Thyroid gland (tissue), 4 donors: ENCODE measurements around the gene ADAMTSL4. TPM values are rescaled to one million over a fixed set of nuclear protein-coding genes. Genes with fewer than 3 reads are reported as not detected.

ENCODE experiments used
- DNase-seq, 2 donors: peaks; one replicate each; pipeline ENCODE4 v3.0.0-alpha.2; 2019
- H3K27ac ChIP-seq, 3 donors: fragments of 200-600 bp; sonication (generic); 1 replicate in 2 of 3; 2 replicates in 1 of 3; pipeline ENCODE4 v1.5.1; 2016 to 2019; ENCODE audit warnings: mild to moderate bottlenecking in 1 of 3, moderate library complexity in 1 of 3
- H3K27me3 ChIP-seq: fragments of 200-600 bp; sonication (generic); one replicate; pipeline ENCODE4 v1.5.1; 2019
- H3K36me3 ChIP-seq, 2 donors: fragments of 200-600 bp; sonication (generic); one replicate each; pipeline ENCODE4 v1.5.1; 2016 to 2019
- H3K4me1 ChIP-seq, 2 donors: fragments of 200-600 bp; sonication (generic); one replicate each; pipeline ENCODE4 v1.5.1; 2017 to 2019
- H3K4me3 ChIP-seq, 3 donors: fragments of 200-600 bp; sonication (generic); replicated peaks in 1 of 3; 1 replicate in 2 of 3; 2 replicates in 1 of 3; pipeline ENCODE4 v1.5.1; 2016; ENCODE audit warnings: mild to moderate bottlenecking in 1 of 3
- H3K9me3 ChIP-seq: fragments of 200-600 bp; sonication (generic); one replicate; pipeline ENCODE4 v1.5.1; 2017
- POLR2A ChIP-seq, 2 donors: fragments of 450-650 bp; IDR thresholded peaks; one replicate each; pipeline ENCODE4 v1.6.1; 2017; ENCODE audit warnings: antibody characterized with exemption in 2 of 2, mild to moderate bottlenecking in 2 of 2, moderate library complexity in 1 of 2
- WGBS, 2 donors: methylation state at CpG; one replicate each; pipeline ENCODE4 v1.1.5; 2017; 5-methylcytosine and 5-hydroxymethylcytosine counted together
- intact Hi-C: fragments of 100-400 bp; cut with DNase I; formaldehyde crosslinking; loops from one replicate; pipeline ENCODE4 v1.15.1; 2023
- total RNA-seq, 4 donors: library from RNA; depleted of rRNA; stranded (reverse); fragments of >200 nt; gene quantifications; one replicate each; pipeline ENCODE4 v1.2.3, GENCODE V29; 2016
- TF ChIP-seq, protein P1 (sequence below), 6 experiments: fragments of 200-600 bp in 3 of 6; fragments of 450-650 bp in 3 of 6; sonication (generic) in 3 of 6; IDR thresholded peaks; one replicate each; pipeline ENCODE4 v1.5.1; 2016 to 2019; ENCODE audit warnings: antibody characterized with exemption in 6 of 6, mild to moderate bottlenecking in 2 of 6, inconsistent platforms in 1 of 6, moderate library complexity in 1 of 6

The ADAMTSL4 gene
- total RNA-seq, 4 donors from 2014 or later, result 2.1 to 15.7 (median 6.9) TPM

DNA sequence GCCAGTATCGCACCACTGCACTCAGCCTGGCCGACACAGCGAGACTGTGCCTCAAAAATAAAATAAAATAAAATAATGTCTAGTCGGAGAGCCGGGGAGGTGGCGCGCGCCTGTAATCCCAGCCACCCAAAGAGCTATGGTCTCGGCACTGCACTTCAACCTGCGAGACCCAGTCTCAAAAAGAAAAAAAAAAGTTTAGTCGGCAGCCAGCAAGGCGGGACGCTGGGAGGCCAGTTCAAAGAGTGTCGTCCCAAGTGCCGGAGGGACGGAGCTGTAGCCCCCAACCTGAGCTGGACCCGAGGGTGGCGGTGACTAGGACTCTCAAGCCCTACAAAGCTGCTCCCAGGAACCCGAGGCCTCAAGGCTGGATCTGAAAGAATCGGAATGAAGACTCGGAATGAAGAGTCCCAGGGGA is 34.3 kb upstream of the ADAMTSL4 start:
- peak overlapping the region; percentile 3 to 52 (median 29) for H3K4me3 ChIP-seq
- H3K9me3 ChIP-seq, result no peaks in the 10 kb centered on the region
- H3K27me3 ChIP-seq, result no peaks in the 10 kb centered on the region
- no peaks in the 10 kb centered on the region for H3K36me3 ChIP-seq
- DNase-seq, result no peak
- H3K27ac ChIP-seq, result peak overlapping the region; percentile 60 to 81 (median 77)
- peaks cover 0 to 4% of the 10 kb centered on the region in 2 donors for H3K4me1 ChIP-seq
- WGBS, 2 donors, result 21 to 30% methylated on average over 21 of the region's 21 CpGs
- TF ChIP-seq, protein P1, sequence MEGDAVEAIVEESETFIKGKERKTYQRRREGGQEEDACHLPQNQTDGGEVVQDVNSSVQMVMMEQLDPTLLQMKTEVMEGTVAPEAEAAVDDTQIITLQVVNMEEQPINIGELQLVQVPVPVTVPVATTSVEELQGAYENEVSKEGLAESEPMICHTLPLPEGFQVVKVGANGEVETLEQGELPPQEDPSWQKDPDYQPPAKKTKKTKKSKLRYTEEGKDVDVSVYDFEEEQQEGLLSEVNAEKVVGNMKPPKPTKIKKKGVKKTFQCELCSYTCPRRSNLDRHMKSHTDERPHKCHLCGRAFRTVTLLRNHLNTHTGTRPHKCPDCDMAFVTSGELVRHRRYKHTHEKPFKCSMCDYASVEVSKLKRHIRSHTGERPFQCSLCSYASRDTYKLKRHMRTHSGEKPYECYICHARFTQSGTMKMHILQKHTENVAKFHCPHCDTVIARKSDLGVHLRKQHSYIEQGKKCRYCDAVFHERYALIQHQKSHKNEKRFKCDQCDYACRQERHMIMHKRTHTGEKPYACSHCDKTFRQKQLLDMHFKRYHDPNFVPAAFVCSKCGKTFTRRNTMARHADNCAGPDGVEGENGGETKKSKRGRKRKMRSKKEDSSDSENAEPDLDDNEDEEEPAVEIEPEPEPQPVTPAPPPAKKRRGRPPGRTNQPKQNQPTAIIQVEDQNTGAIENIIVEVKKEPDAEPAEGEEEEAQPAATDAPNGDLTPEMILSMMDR (IDR thresholded peaks at IDR 0.05), result peak in 1 of 6 experiments; percentile 28
- TF ChIP-seq POLR2A (IDR thresholded peaks at IDR 0.05), result no peak
- intact Hi-C loops, result no loop called here

DNA sequence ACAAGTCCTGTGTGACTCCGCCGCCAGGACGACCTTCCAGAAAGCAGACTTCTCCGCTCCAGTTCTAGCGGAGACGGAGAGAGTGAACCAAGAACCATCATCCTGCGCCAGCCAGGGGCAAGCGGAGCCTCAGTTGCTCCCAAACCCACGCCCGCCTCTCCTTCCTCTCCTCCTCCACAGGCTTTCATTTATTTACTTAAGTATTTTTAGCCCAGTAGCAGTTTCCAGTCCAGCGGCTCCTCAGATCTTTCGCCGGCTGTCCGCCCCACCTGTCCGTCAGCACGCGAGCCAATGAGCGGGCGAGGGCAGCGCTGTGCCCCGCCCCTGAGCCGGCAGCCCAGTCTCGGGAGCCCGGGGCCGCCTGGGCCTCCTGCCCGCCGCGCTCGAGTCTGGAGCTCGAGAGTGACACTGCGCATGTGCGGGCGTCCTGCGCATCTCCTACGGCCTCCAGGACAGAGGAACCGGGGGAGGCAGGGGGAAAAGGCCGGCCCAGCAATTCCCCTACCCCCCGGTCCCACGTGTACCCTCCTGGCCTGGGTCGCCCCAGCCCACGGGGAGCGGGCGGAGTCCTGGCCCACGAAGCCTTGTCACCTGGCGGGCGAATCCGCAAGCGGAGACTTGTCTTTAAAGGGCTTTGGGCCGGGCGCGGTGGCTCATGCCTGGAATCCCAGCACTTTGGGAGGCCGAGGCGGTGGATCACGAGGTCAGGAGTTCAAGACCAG is 33.7 kb upstream of the ADAMTSL4 start, which contains the start of gene FALEC:
FALEC (plus strand) TSS at position 425 of the 722 bp plus-strand sequence.
- H3K4me1 ChIP-seq, result peaks cover 0 to 4% of the 10 kb centered on the region in 2 donors
- WGBS, 2 donors, result 1 to 2% methylated on average over 30 to 39 of the region's 54 CpGs
- no peaks in the 10 kb centered on the region for H3K36me3 ChIP-seq
- intact Hi-C loops, result no loop called here
- DNase-seq, result peak; percentile 97
- H3K27me3 ChIP-seq, result no peaks in the 10 kb centered on the region
- H3K9me3 ChIP-seq, result no peaks in the 10 kb centered on the region
- TF ChIP-seq, protein P1 (IDR thresholded peaks at IDR 0.05), result peak in 2 of 6 experiments; percentile 5 to 9
- peak in 1 of 2 donors; percentile 60 for TF ChIP-seq POLR2A (IDR thresholded peaks at IDR 0.05)
- H3K4me3 ChIP-seq, result peak within 1 kb of the TSS; percentile 3 to 52 (median 29)
- peak within 1 kb of the TSS; percentile 60 to 81 (median 77) for H3K27ac ChIP-seq

DNA sequence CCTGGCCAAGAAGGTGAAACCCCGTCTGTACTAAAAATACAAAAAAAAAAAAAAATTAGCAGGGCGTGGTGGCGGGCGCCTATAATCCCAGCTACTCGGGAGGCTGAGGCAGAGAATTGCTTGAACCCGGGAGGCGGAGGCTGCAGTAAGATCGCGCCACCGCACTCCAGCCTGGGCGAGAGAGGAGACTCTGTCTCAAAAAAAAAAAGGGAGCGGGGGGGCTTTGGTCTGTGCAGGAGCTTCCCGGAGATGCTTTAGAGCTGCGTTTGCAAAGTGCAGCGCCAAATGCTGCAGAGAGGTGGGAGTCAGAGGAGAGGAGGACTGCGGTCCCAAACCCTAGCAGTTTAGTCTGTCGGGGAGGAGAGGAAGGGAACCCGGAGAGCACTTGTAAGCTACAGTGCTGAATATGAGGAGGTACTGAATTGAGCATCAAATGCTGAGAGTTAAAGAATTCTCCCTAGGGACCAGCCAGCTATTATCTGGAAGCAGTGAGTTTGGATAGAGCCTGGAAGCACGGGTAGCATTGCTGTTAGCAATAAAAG is 33.1 kb upstream of the ADAMTSL4 start:
- WGBS, 2 donors, result 7 to 11% methylated on average over 19 of the region's 19 CpGs
- no peaks in the 10 kb centered on the region for H3K27me3 ChIP-seq
- no peak for DNase-seq
- no peaks in the 10 kb centered on the region for H3K9me3 ChIP-seq
- TF ChIP-seq POLR2A (IDR thresholded peaks at IDR 0.05), result no peak
- TF ChIP-seq, protein P1 (IDR thresholded peaks at IDR 0.05), result peak in 1 of 6 experiments; percentile 4
- H3K4me3 ChIP-seq, result peak overlapping the region; percentile 3 to 30 (median 29)
- no peaks in the 10 kb centered on the region for H3K36me3 ChIP-seq
- peak overlapping the region; percentile 5 to 81 (median 51) for H3K27ac ChIP-seq
- H3K4me1 ChIP-seq, result peaks cover 0 to 4% of the 10 kb centered on the region in 2 donors
- intact Hi-C loops, result no loop called here

DNA sequence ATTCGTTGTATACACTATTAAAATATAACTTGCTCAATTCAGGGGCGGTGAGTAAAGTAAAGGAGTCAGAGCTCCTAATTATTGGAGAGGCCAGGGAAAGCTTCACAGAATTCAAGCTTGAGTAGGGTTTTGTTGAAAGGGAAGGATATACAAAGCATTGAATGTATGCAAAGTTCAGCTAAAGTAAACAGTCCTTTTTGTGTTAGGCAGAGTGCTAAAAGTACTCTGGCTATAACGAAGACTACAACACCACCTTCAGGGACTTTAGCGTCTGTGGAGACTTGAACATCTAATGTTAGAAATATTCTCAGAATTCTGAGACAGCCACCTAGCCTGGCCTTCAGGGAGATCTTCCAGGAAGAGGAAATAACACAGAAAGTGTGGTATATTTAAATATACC is 32.6 kb upstream of the ADAMTSL4 start:
- Histone ChIP-seq H3K27ac (no peak overlapping the region), H3K4me3 (no peak overlapping the region), H3K27me3 (no peaks in the 10 kb centered on the region), H3K9me3 (no peaks in the 10 kb centered on the region), H3K4me1 (peaks cover 0 to 4% of the 10 kb centered on the region in 2 donors), H3K36me3 (no peaks in the 10 kb centered on the region)
- TF ChIP-seq, protein P1 (IDR thresholded peaks at IDR 0.05), result no peak
- no peak for TF ChIP-seq POLR2A (IDR thresholded peaks at IDR 0.05)
- DNase-seq, result no peak
- WGBS, 2 donors, result 67 to 75% methylated on average over 4 of the region's 4 CpGs
- intact Hi-C loops, result no loop called here
